ENCODE measurements around the gene PIK3CA.
"Not testable (repeated sequence)": the region's sequence is repeated elsewhere in the genome, so short reads cannot be mapped to it uniquely, and the experiment has no call there.

Gene PIK3CA

GRCh38 chr3:179147873-179148615 is at the start of gene PIK3CA:
PIK3CA (plus strand) TSS chr3:179148357; CDS start chr3:179198826, 50,469 bp downstream.
- peak; percentile 93 for DNase-seq (ENCODE audit: low spot score)

- DNase-seq (ENCODE audit: low spot score) = peak; percentile 43
Observed at GRCh38 chr3:179098388-179099077, 49.6 kb upstream of the PIK3CA start.

- DNase-seq (ENCODE audit: low spot score) = peak; percentile 15
Observed at GRCh38 chr3:179100652-179101051, 47.5 kb upstream of the PIK3CA start.

GRCh38 chr3:179105881-179106280 is 42.3 kb upstream of the PIK3CA start:
- no peak for DNase-seq (ENCODE audit: low spot score)

GRCh38 chr3:179107617-179108016 is 40.5 kb upstream of the PIK3CA start:
- no peak for DNase-seq (ENCODE audit: low spot score)

GRCh38 chr3:179108086-179108485 is 40.1 kb upstream of the PIK3CA start:
- DNase-seq (ENCODE audit: low spot score) = peak; percentile 27

GRCh38 chr3:179113903-179114302 is 34.3 kb upstream of the PIK3CA start:
- DNase-seq (ENCODE audit: low spot score) = no peak

GRCh38 chr3:179115444-179115843 is 32.7 kb upstream of the PIK3CA start:
- not testable (repeated sequence) for DNase-seq (ENCODE audit: low spot score)

GRCh38 chr3:179116816-179117215 is 31.3 kb upstream of the PIK3CA start:
- no peak for DNase-seq (ENCODE audit: low spot score)

GRCh38 chr3:179132191-179132890 is 15.8 kb upstream of the PIK3CA start:
- not testable (repeated sequence) for DNase-seq (ENCODE audit: low spot score)

GRCh38 chr3:179133575-179133974 is 14.6 kb upstream of the PIK3CA start:
- no peak for DNase-seq (ENCODE audit: low spot score)

GRCh38 chr3:179136195-179136594 is 12.0 kb upstream of the PIK3CA start:
- DNase-seq (ENCODE audit: low spot score) = no peak

- no peak for DNase-seq (ENCODE audit: low spot score)
Observed at GRCh38 chr3:179141890-179142289, 6.3 kb upstream of the PIK3CA start.

- peak; percentile 52 for DNase-seq (ENCODE audit: low spot score)
Observed at GRCh38 chr3:179146911-179147513, 1.1 kb upstream of the PIK3CA start.

GRCh38 chr3:179147514-179147872 is 664 bp upstream of the PIK3CA start:
- DNase-seq (ENCODE audit: low spot score) = no peak

- DNase-seq (ENCODE audit: low spot score) = peak; percentile 21
Observed at GRCh38 chr3:179148616-179149405, 654 bp downstream of the PIK3CA start.

GRCh38 chr3:179149406-179149867 is 1.3 kb downstream of the PIK3CA start:
- DNase-seq (ENCODE audit: low spot score) = peak; percentile 13

- DNase-seq (ENCODE audit: low spot score) = no peak
Observed at GRCh38 chr3:179149951-179150350, 1.8 kb downstream of the PIK3CA start.

GRCh38 chr3:179150610-179151009 is 2.5 kb downstream of the PIK3CA start:
- DNase-seq (ENCODE audit: low spot score) = no peak

- DNase-seq (ENCODE audit: low spot score) = no peak
Observed at GRCh38 chr3:179151474-179151873, 3.3 kb downstream of the PIK3CA start.

- DNase-seq (ENCODE audit: low spot score) = no peak
Observed at GRCh38 chr3:179156170-179156569, 8.0 kb downstream of the PIK3CA start.

- DNase-seq (ENCODE audit: low spot score) = no peak
Observed at GRCh38 chr3:179156775-179157174, 8.6 kb downstream of the PIK3CA start.
